HepG2 (cell line): ENCODE results near the gene UPF3A. TPM values are rescaled to one million over a fixed set of nuclear protein-coding genes. Genes with fewer than 3 reads are reported as not detected.

Experiments
- ATAC-seq: fragments of 200-7000 bp; cut with Tn5 transposase; 3 replicates; pipeline ENCODE4 v1.9.1; 2020; ENCODE audit warnings: mild to moderate bottlenecking, moderate library complexity
- BruUV-seq: library from RNA; stranded (reverse); fragments of 400-500 nt; replicated peaks from 2 replicates; lab custom pipeline; 2021; lab: Mats Ljungman, UMichigan
- CTCF ChIA-PET: fragments of 300-600 bp; formaldehyde crosslinking; extraction: SDS; loops from one replicate; lab custom pipeline; 2021; ENCODE audit warnings: low total read pairs, inconsistent platforms, low intra/inter-chr PET ratio; lab: Yijun Ruan, JAX
- POLR2A ChIA-PET: fragments of 350-600 bp; sonication (Branson Sonifier 250); formaldehyde crosslinking; loops from one replicate; lab custom pipeline; 2020; ENCODE audit warnings: antibody characterized with exemption, inconsistent platforms; lab: Yijun Ruan, JAX
- DNase-seq: peaks from one replicate; pipeline ENCODE4 v3.0.0-alpha.2; 2015; ENCODE audit warnings: low spot score
- FAIRE-seq: peaks from 3 replicates; lab custom pipeline; 2011; peaks lifted over from hg19 to GRCh38; lab: Jason Lieb, UNC
- H2AFZ ChIP-seq: one replicate; pipeline ENCODE4 v1.6.1; 2011; ENCODE audit warnings: low read length, inconsistent platforms
- H3K27ac ChIP-seq: fragments of 300-600 bp; 3 replicates; pipeline ENCODE4 v1.8.0; 2011; ENCODE audit warnings: mixed run types, mild to moderate bottlenecking, mixed read lengths, low read length, inconsistent platforms; ENCODE audit not compliant: insufficient read depth; ENCODE audit errors: extremely low read length
- H3K27me3 ChIP-seq, 2 experiments: fragments of 200-600 bp in 1 of 2; 2 replicates in 1 of 2; 3 replicates in 1 of 2; pipeline versions ENCODE4 v1.6.0 to v1.8.0; 2011; ENCODE audit warnings: low read length in 2 of 2, mild to moderate bottlenecking in 2 of 2, moderate library complexity in 2 of 2, inconsistent platforms in 1 of 2; ENCODE audit not compliant: insufficient read depth in 2 of 2, control insufficient read depth in 1 of 2
- H3K36me3 ChIP-seq, 2 experiments: fragments of 200-600 bp in 1 of 2; replicated peaks in 1 of 2; 2 replicates in 1 of 2; 3 replicates in 1 of 2; pipeline versions ENCODE4 v1.5.1 to v1.8.0; 2011; ENCODE audit warnings: low read length in 2 of 2, inconsistent platforms in 1 of 2; ENCODE audit not compliant: insufficient read depth in 2 of 2, control insufficient read depth in 1 of 2
- H3K4me1 ChIP-seq: 2 replicates; pipeline ENCODE4 v1.5.1; 2012; ENCODE audit warnings: low read length, inconsistent platforms; ENCODE audit not compliant: insufficient read depth
- H3K4me2 ChIP-seq: 2 replicates; pipeline ENCODE4 v1.6.0; 2011; ENCODE audit warnings: low read depth, low read length, inconsistent platforms
- H3K4me3 ChIP-seq, 3 experiments: fragments of 200-600 bp in 1 of 3; sonication (generic), shearing (Covaris generic) in 1 of 3; replicated peaks in 1 of 3; 2 replicates each; pipeline ENCODE4 v1.5.1; 2011 to 2016; ENCODE audit warnings: low read length in 3 of 3, inconsistent platforms in 2 of 3, low read depth in 2 of 3, mild to moderate bottlenecking in 2 of 3, control low read depth in 1 of 3, mixed read lengths in 1 of 3; ENCODE audit not compliant: insufficient read depth in 1 of 3
- H3K79me2 ChIP-seq: one replicate; pipeline ENCODE4 v1.6.1; 2011; ENCODE audit warnings: low read length, inconsistent platforms; ENCODE audit not compliant: insufficient read depth
- H3K9ac ChIP-seq: 2 replicates; pipeline ENCODE4 v1.6.0; 2011; ENCODE audit warnings: mild to moderate bottlenecking, low read depth, low read length, inconsistent platforms; ENCODE audit not compliant: insufficient read depth
- H3K9me3 ChIP-seq: 2 replicates; pipeline ENCODE4 v1.5.1; 2012; ENCODE audit warnings: mild to moderate bottlenecking, low read length
- H4K20me1 ChIP-seq: 2 replicates; pipeline ENCODE4 v1.6.0; 2011; ENCODE audit warnings: inconsistent platforms, mild to moderate bottlenecking, low read length, moderate library complexity; ENCODE audit not compliant: insufficient read depth
- AGO2 ChIP-seq: fragments of 200-400 bp; formaldehyde crosslinking; optimal IDR thresholded peaks from 2 replicates; pipeline ENCODE3; 2017; ENCODE audit warnings: mild to moderate bottlenecking, low read depth, low read length, moderate library complexity
- NFKBIZ ChIP-seq: IDR thresholded peaks from 2 replicates; pipeline ENCODE4 v1.6.1; 2018; ENCODE audit warnings: missing genetic modification reagents, missing compliant biosample characterization
- PRDM15 ChIP-seq: sonication (generic); formaldehyde crosslinking; IDR thresholded peaks from 2 replicates; pipeline ENCODE4 v1.4.0; 2020; ENCODE audit warnings: missing genetic modification reagents
- RARG ChIP-seq: sonication (generic); formaldehyde crosslinking; IDR thresholded peaks from 2 replicates; pipeline ENCODE4 v1.4.0; 2020; ENCODE audit warnings: low read depth, mild to moderate bottlenecking, missing genetic modification reagents
- RERE ChIP-seq: IDR thresholded peaks from 2 replicates; pipeline ENCODE4 v1.6.1; 2016; ENCODE audit warnings: low read depth, missing genetic modification reagents, missing compliant biosample characterization
- TARDBP ChIP-seq: sonication (generic); formaldehyde crosslinking; IDR thresholded peaks from 2 replicates; pipeline ENCODE4 v1.8.0; 2022; ENCODE audit warnings: mild to moderate bottlenecking, missing genetic modification reagents
- THAP8 ChIP-seq: sonication (generic); formaldehyde crosslinking; IDR thresholded peaks from 2 replicates; pipeline ENCODE4 v1.5.1; 2020; ENCODE audit warnings: missing genetic modification reagents, mild to moderate bottlenecking, borderline replicate concordance
- ZBTB46 ChIP-seq: sonication (generic); formaldehyde crosslinking; IDR thresholded peaks from 2 replicates; pipeline ENCODE4 v1.4.0; 2020; ENCODE audit warnings: mild to moderate bottlenecking, missing genetic modification reagents, borderline replicate concordance
- ZNF160 ChIP-seq: sonication (generic); formaldehyde crosslinking; IDR thresholded peaks from 2 replicates; pipeline ENCODE4 v1.8.0; 2022; ENCODE audit warnings: mild to moderate bottlenecking, inconsistent platforms, missing genetic modification reagents
- ZNF24 ChIP-seq: fragments of 450-650 bp; IDR thresholded peaks from 2 replicates; pipeline ENCODE4 v1.6.1; 2017; ENCODE audit warnings: antibody characterized with exemption, mild to moderate bottlenecking
- ZNF33A ChIP-seq: sonication (generic); formaldehyde crosslinking; IDR thresholded peaks from 2 replicates; pipeline ENCODE4 v1.5.1; 2020; ENCODE audit warnings: missing genetic modification reagents, mild to moderate bottlenecking, moderate library complexity, borderline replicate concordance
- ZNF589 ChIP-seq: sonication (generic); formaldehyde crosslinking; conservative IDR thresholded peaks from 2 replicates; pipeline ENCODE4 v1.8.0; 2022; ENCODE audit warnings: mild to moderate bottlenecking, moderate library complexity, missing genetic modification reagents
- ZNF841 ChIP-seq: sonication (generic); formaldehyde crosslinking; IDR thresholded peaks from 2 replicates; pipeline ENCODE4 v1.8.1; 2023; ENCODE audit warnings: missing genetic modification reagents, borderline replicate concordance
- WGBS: methylation state at CpG from one replicate; pipeline ENCODE4 v1.1.6; 2017; ENCODE audit warnings: low lambda C conversion rate; 5-methylcytosine and 5-hydroxymethylcytosine counted together
- in situ Hi-C: cut with HindIII; loops from 2 replicates; pipeline ENCODE4 v1.10.0; 2017; ENCODE audit warnings: low pct_unique_long_range_greater_than_20kb; ENCODE audit not compliant: extremely low pct_ligation_motif_present
- intact Hi-C: fragments of 100-400 bp; cut with micrococcal nuclease; formaldehyde crosslinking; loops from one replicate; pipeline ENCODE4 v1.10.0; 2022; ENCODE audit not compliant: unreplicated experiment
- polyA plus RNA-seq, 8 experiments: library from polyadenylated mRNA; depleted of rRNA in 3 of 8; stranded (reverse) in 7 of 8; unstranded in 1 of 8; fragments of >200 nt; fragmentation: Illumina TruSeq in 4 of 8; extraction: Trizol in 4 of 8; gene quantifications; 2 replicates each; pipeline versions ENCODE4 v1.2.1 to v1.2.3, GENCODE V29; 2011 to 2016; ENCODE audit warnings: low read depth in 4 of 8, missing spikeins in 1 of 8, mixed read lengths in 1 of 8; ENCODE audit not compliant: insufficient read depth in 1 of 8
- total RNA-seq, 5 experiments: library from RNA; depleted of rRNA; stranded (reverse); fragments of >200 nt; fragmentation: Illumina TruSeq; extraction: Trizol; gene quantifications; 2 replicates each; pipeline ENCODE4 v1.2.3, GENCODE V29; 2016; ENCODE audit warnings: low read depth in 1 of 5

The UPF3A gene
- total and polyA plus RNA-seq, 2 of the 13 experiments (the other 11 are each of a cell fraction or from before 2014, with no cell fraction given): 60.2 to 63.8 TPM

- in situ Hi-C loops: no loop called here
- no peak for ATAC-seq
- DNase-seq: no peak
- WGBS: 84% methylated on average over 5 of the region's 5 CpGs
- Histone ChIP-seq H3K79me2 (peaks cover 13% of the 10 kb centered on the region), H3K27ac (no peak overlapping the region), H3K4me2 (no peak overlapping the region), H2AFZ (no peak overlapping the region), H3K9ac (no peak overlapping the region), H3K9me3 (no peaks in the 10 kb centered on the region), H3K36me3 (peaks cover 2 to 6% of the 10 kb centered on the region in 2 experiments; a peak in 1 of 5 replicates), H3K27me3 (no peaks in the 10 kb centered on the region; a peak in 1 of 5 replicates), H3K4me3 (no peak overlapping the region), H4K20me1 (no peaks in the 10 kb centered on the region), H3K4me1 (peaks cover 29% of the 10 kb centered on the region)
- BruUV-seq: no TSS peak
- intact Hi-C loops: no loop called here
- FAIRE-seq: no peak
- POLR2A ChIA-PET: interaction anchor here (1.2 to 1.9 kb wide), 2 partner anchors 17 to 29 kb away, joined by 3 to 9 read pairs; partner anchors contain the start of gene UPF3A
- CTCF ChIA-PET: no interaction called here
- TF ChIP-seq NFKBIZ: no peak
- no peak for TF ChIP-seq ZNF33A (CRISPR knock-in tag)
- no peak for TF ChIP-seq AGO2
- TF ChIP-seq ZNF589 (CRISPR knock-in tag): no peak
- no peak for TF ChIP-seq ZNF841 (CRISPR knock-in tag)
- no peak for TF ChIP-seq ZBTB46 (CRISPR knock-in tag)
- no peak for TF ChIP-seq ZNF24
- no peak for TF ChIP-seq ZNF160 (CRISPR knock-in tag)
- no peak for TF ChIP-seq RARG
- TF ChIP-seq TARDBP (CRISPR knock-in tag): no peak
- no peak for TF ChIP-seq PRDM15 (CRISPR knock-in tag)
- TF ChIP-seq THAP8 (CRISPR knock-in tag): no peak
- TF ChIP-seq RERE (CRISPR knock-in tag): no peak
Observed at GRCh38 chr13:114310956-114311355, 29.6 kb downstream of the UPF3A start.
